ENCODE data around the gene KIAA1755. TPM values are rescaled to one million over a fixed set of nuclear protein-coding genes. Genes with fewer than 3 reads are reported as not detected.

KIAA1755 gene
- total RNA-seq, 1 donor from 2014 or later, result 0.06 TPM

GRCh38 chr20:38224531-38224930 lies 36.0 kb downstream of the KIAA1755 start:
- H3K4me3 ChIP-seq (ENCODE audit: low read depth, low read length), result no peak overlapping the region
- DNase-seq (ENCODE audit: low read depth), result no peak
- no peak for TF ChIP-seq CTCF (conservative IDR thresholded peaks at IDR 0.05; ENCODE audit: low read depth, low read length)

- no peak for DNase-seq (ENCODE audit: low read depth)
- TF ChIP-seq CTCF (conservative IDR thresholded peaks at IDR 0.05; ENCODE audit: low read depth, low read length), result no peak
- no peak overlapping the region for H3K4me3 ChIP-seq (ENCODE audit: low read depth, low read length)
Observed at GRCh38 chr20:38223743-38224100, 36.8 kb downstream of the KIAA1755 start.

GRCh38 chr20:38222923-38223742 lies 37.4 kb downstream of the KIAA1755 start:
- TF ChIP-seq CTCF (conservative IDR thresholded peaks at IDR 0.05; ENCODE audit: low read depth, low read length), result no peak
- DNase-seq (ENCODE audit: low read depth), result no peak
- no peak overlapping the region for H3K4me3 ChIP-seq (ENCODE audit: low read depth, low read length)

- peak; percentile 98 for TF ChIP-seq CTCF (conservative IDR thresholded peaks at IDR 0.05; ENCODE audit: low read depth, low read length)
- no peak overlapping the region for H3K4me3 ChIP-seq (ENCODE audit: low read depth, low read length)
- no peak for DNase-seq (ENCODE audit: low read depth)
Observed at GRCh38 chr20:38222231-38222922, 38.2 kb downstream of the KIAA1755 start.

- no peak for DNase-seq (ENCODE audit: low read depth)
- peak overlapping the region; percentile 34 for H3K4me3 ChIP-seq (ENCODE audit: low read depth, low read length)
Observed at GRCh38 chr20:38221119-38221589, 39.4 kb downstream of the KIAA1755 start.

GRCh38 chr20:38220587-38221118 lies 39.9 kb downstream of the KIAA1755 start:
- H3K4me3 ChIP-seq (ENCODE audit: low read depth, low read length), result peak overlapping the region; percentile 34
- DNase-seq (ENCODE audit: low read depth), result no peak
- TF ChIP-seq CTCF (conservative IDR thresholded peaks at IDR 0.05; ENCODE audit: low read depth, low read length), result no peak

More at GRCh38 chr20:38221119-38221589, 39.4 kb downstream of the KIAA1755 start:
- TF ChIP-seq CTCF (conservative IDR thresholded peaks at IDR 0.05; ENCODE audit: low read depth, low read length), result peak; percentile 96
